ENCODE measurements around the gene EXOSC3. TPM values are rescaled to one million over a fixed set of nuclear protein-coding genes. Genes with fewer than 3 reads are reported as not detected.
"Not testable (repeated sequence)": the region's sequence is repeated elsewhere in the genome, so short reads cannot be mapped to it uniquely, and the experiment has no call there.

EXOSC3 gene
- total and polyA plus RNA-seq, 4 donors: 24.3 to 41.7 (median 30.9) TPM

- WGBS (ENCODE audit: insufficient coverage): 0% methylated on average over 31 of the region's 40 CpGs
- Histone ChIP-seq H3K4me1 (ENCODE audit: control insufficient read depth, insufficient read depth, low read length) (peaks cover 5% of the 10 kb centered on the region), H3K9me3 (ENCODE audit: control insufficient read depth, insufficient read depth, low read length) (no peaks in the 10 kb centered on the region), H3K4me3 (ENCODE audit: low read depth, low read length) (peak within 1 kb of the TSS; percentile 84), H3K27me3 (ENCODE audit: control insufficient read depth, insufficient read depth, low read length) (no peaks in the 10 kb centered on the region), H3K36me3 (ENCODE audit: control insufficient read depth, insufficient read depth, low read length) (no peaks in the 10 kb centered on the region), H3K27ac (ENCODE audit: low read depth, low read length) (peak within 1 kb of the TSS; percentile 12)
- peak; percentile 50 to 93 (median 62) for DNase-seq (ENCODE audit: low read depth in 4 of 6, low spot score in 6 of 6)
Observed at GRCh38 chr9:37753489-37754190, 31.2 kb downstream of the EXOSC3 start, which contains the start of gene TRMT10B. TRMT10B (plus strand) TSS chr9:37753805; CDS start chr9:37761932, 8,127 bp downstream.

GRCh38 chr9:37752642-37753488, 32.0 kb downstream of the EXOSC3 start:
- Histone ChIP-seq H3K9me3 (ENCODE audit: control insufficient read depth, insufficient read depth, low read length) (no peaks in the 10 kb centered on the region), H3K4me1 (ENCODE audit: control insufficient read depth, insufficient read depth, low read length) (peaks cover 5% of the 10 kb centered on the region), H3K4me3 (ENCODE audit: low read depth, low read length) (peak overlapping the region; percentile 84), H3K27ac (ENCODE audit: low read depth, low read length) (no peak overlapping the region), H3K36me3 (ENCODE audit: control insufficient read depth, insufficient read depth, low read length) (no peaks in the 10 kb centered on the region), H3K27me3 (ENCODE audit: control insufficient read depth, insufficient read depth, low read length) (no peaks in the 10 kb centered on the region)
- no peak for DNase-seq (ENCODE audit: low read depth in 4 of 6, low spot score in 6 of 6)
- 92% methylated on average over 13 of the region's 29 CpGs for WGBS (ENCODE audit: insufficient coverage)

GRCh38 chr9:37752112-37752511, 32.8 kb downstream of the EXOSC3 start:
- H3K27me3 ChIP-seq (ENCODE audit: control insufficient read depth, insufficient read depth, low read length); H3K4me3 ChIP-seq (ENCODE audit: low read depth, low read length); H3K36me3 ChIP-seq (ENCODE audit: control insufficient read depth, insufficient read depth, low read length); H3K9me3 ChIP-seq (ENCODE audit: control insufficient read depth, insufficient read depth, low read length); H3K4me1 ChIP-seq (ENCODE audit: control insufficient read depth, insufficient read depth, low read length); H3K27ac ChIP-seq (ENCODE audit: low read depth, low read length); DNase-seq (ENCODE audit: low read depth in 4 of 6, low spot score in 6 of 6): not testable (repeated sequence)
- 94% methylated on average over 8 of the region's 13 CpGs for WGBS (ENCODE audit: insufficient coverage)

GRCh38 chr9:37751704-37752103, 33.2 kb downstream of the EXOSC3 start:
- H3K27me3 ChIP-seq (ENCODE audit: control insufficient read depth, insufficient read depth, low read length); H3K4me1 ChIP-seq (ENCODE audit: control insufficient read depth, insufficient read depth, low read length); H3K27ac ChIP-seq (ENCODE audit: low read depth, low read length); DNase-seq (ENCODE audit: low read depth in 4 of 6, low spot score in 6 of 6); H3K36me3 ChIP-seq (ENCODE audit: control insufficient read depth, insufficient read depth, low read length); H3K4me3 ChIP-seq (ENCODE audit: low read depth, low read length); H3K9me3 ChIP-seq (ENCODE audit: control insufficient read depth, insufficient read depth, low read length): not testable (repeated sequence)
- 91% methylated on average over 26 of the region's 30 CpGs for WGBS (ENCODE audit: insufficient coverage)

- DNase-seq (ENCODE audit: low read depth in 4 of 6, low spot score in 6 of 6): no peak
- Histone ChIP-seq H3K27ac (ENCODE audit: low read depth, low read length) (no peak overlapping the region), H3K9me3 (ENCODE audit: control insufficient read depth, insufficient read depth, low read length) (no peaks in the 10 kb centered on the region), H3K4me1 (ENCODE audit: control insufficient read depth, insufficient read depth, low read length) (peaks cover 5% of the 10 kb centered on the region), H3K27me3 (ENCODE audit: control insufficient read depth, insufficient read depth, low read length) (no peaks in the 10 kb centered on the region), H3K36me3 (ENCODE audit: control insufficient read depth, insufficient read depth, low read length) (peaks cover 4% of the 10 kb centered on the region), H3K4me3 (ENCODE audit: low read depth, low read length) (no peak overlapping the region)
- WGBS (ENCODE audit: insufficient coverage): 79% methylated on average over 5 of the region's 6 CpGs
Observed at GRCh38 chr9:37751186-37751585, 33.7 kb downstream of the EXOSC3 start.

- Histone ChIP-seq H3K4me3 (ENCODE audit: low read depth, low read length) (no peak overlapping the region), H3K36me3 (ENCODE audit: control insufficient read depth, insufficient read depth, low read length) (peaks cover 9% of the 10 kb centered on the region), H3K27ac (ENCODE audit: low read depth, low read length) (no peak overlapping the region), H3K27me3 (ENCODE audit: control insufficient read depth, insufficient read depth, low read length) (no peaks in the 10 kb centered on the region), H3K9me3 (ENCODE audit: control insufficient read depth, insufficient read depth, low read length) (no peaks in the 10 kb centered on the region), H3K4me1 (ENCODE audit: control insufficient read depth, insufficient read depth, low read length) (peaks cover 5% of the 10 kb centered on the region)
- no peak for DNase-seq (ENCODE audit: low read depth in 4 of 6, low spot score in 6 of 6)
- 60% methylated on average over 1 of the region's 5 CpGs for WGBS (ENCODE audit: insufficient coverage)
Observed at GRCh38 chr9:37749129-37749528, 35.7 kb downstream of the EXOSC3 start.

- H3K27ac ChIP-seq (ENCODE audit: low read depth, low read length): no peak overlapping the region
- no peaks in the 10 kb centered on the region for H3K27me3 ChIP-seq (ENCODE audit: control insufficient read depth, insufficient read depth, low read length)
- H3K4me3 ChIP-seq (ENCODE audit: low read depth, low read length): no peak overlapping the region
- WGBS (ENCODE audit: insufficient coverage): 67% methylated on average over 2 of the region's 3 CpGs
- H3K9me3 ChIP-seq (ENCODE audit: control insufficient read depth, insufficient read depth, low read length): no peaks in the 10 kb centered on the region
- H3K36me3 ChIP-seq (ENCODE audit: control insufficient read depth, insufficient read depth, low read length): peaks cover 9% of the 10 kb centered on the region
- H3K4me1 ChIP-seq (ENCODE audit: control insufficient read depth, insufficient read depth, low read length): no peaks in the 10 kb centered on the region
- DNase-seq (ENCODE audit: low read depth in 4 of 6, low spot score in 6 of 6): peak in 2 of 6 donors; percentile 78 to 88
Observed at GRCh38 chr9:37747271-37747753, 37.6 kb downstream of the EXOSC3 start.

GRCh38 chr9:37746448-37747270, 38.2 kb downstream of the EXOSC3 start:
- no peak overlapping the region for H3K27ac ChIP-seq (ENCODE audit: low read depth, low read length)
- H3K4me1 ChIP-seq (ENCODE audit: control insufficient read depth, insufficient read depth, low read length): no peaks in the 10 kb centered on the region
- WGBS (ENCODE audit: insufficient coverage): 87% methylated on average over 21 of the region's 24 CpGs
- H3K36me3 ChIP-seq (ENCODE audit: control insufficient read depth, insufficient read depth, low read length): peaks cover 10% of the 10 kb centered on the region
- DNase-seq (ENCODE audit: low read depth in 4 of 6, low spot score in 6 of 6): no peak
- H3K9me3 ChIP-seq (ENCODE audit: control insufficient read depth, insufficient read depth, low read length): no peaks in the 10 kb centered on the region
- no peaks in the 10 kb centered on the region for H3K27me3 ChIP-seq (ENCODE audit: control insufficient read depth, insufficient read depth, low read length)
- no peak overlapping the region for H3K4me3 ChIP-seq (ENCODE audit: low read depth, low read length)

- H3K36me3 ChIP-seq (ENCODE audit: control insufficient read depth, insufficient read depth, low read length): peaks cover 14% of the 10 kb centered on the region
- no peaks in the 10 kb centered on the region for H3K4me1 ChIP-seq (ENCODE audit: control insufficient read depth, insufficient read depth, low read length)
- H3K27ac ChIP-seq (ENCODE audit: low read depth, low read length): no peak overlapping the region
- no peak for DNase-seq (ENCODE audit: low read depth in 4 of 6, low spot score in 6 of 6)
- H3K27me3 ChIP-seq (ENCODE audit: control insufficient read depth, insufficient read depth, low read length): no peaks in the 10 kb centered on the region
- H3K4me3 ChIP-seq (ENCODE audit: low read depth, low read length): no peak overlapping the region
- H3K9me3 ChIP-seq (ENCODE audit: control insufficient read depth, insufficient read depth, low read length): no peaks in the 10 kb centered on the region
- 79% methylated on average over 6 of the region's 8 CpGs for WGBS (ENCODE audit: insufficient coverage)
Observed at GRCh38 chr9:37745970-37746369, 38.9 kb downstream of the EXOSC3 start.
